Measurements from ENCODE around the gene TPH1.
A peak's percentile ranks its signal among the peaks of the same experiment; 100 is the strongest.

TPH1 gene

GRCh38 chr11:18050848-18051247 lies 4.8 kb upstream of the TPH1 start:
- Histone ChIP-seq H3K79me2 (ENCODE audit: low read length) (no peaks in the 10 kb centered on the region), H3K9me2 (replicated peaks; ENCODE audit: insufficient read depth, low read length) (no peaks in the 10 kb centered on the region), H3K36me3 (replicated peaks; ENCODE audit: insufficient read depth, low read length) (no peaks in the 10 kb centered on the region), H4K20me1 (ENCODE audit: insufficient read depth, low read length) (no peaks in the 10 kb centered on the region), H3K4me2 (ENCODE audit: low read depth, low read length) (no peak overlapping the region), H3K27ac (ENCODE audit: low read length) (no peak overlapping the region), H3K9me3 (replicated peaks; ENCODE audit: insufficient read depth, low read length) (no peaks in the 10 kb centered on the region), H2AFZ (ENCODE audit: low read length) (no peak overlapping the region), H3K27me3 (replicated peaks; ENCODE audit: insufficient read depth, low read length) (no peaks in the 10 kb centered on the region), H3K4me1 (ENCODE audit: low read length) (no peaks in the 10 kb centered on the region), H3F3A (ENCODE audit: insufficient read depth, low read length) (no peaks in the 10 kb centered on the region), H3K9ac (ENCODE audit: low read length) (no peak overlapping the region), H3K4me3 (ENCODE audit: low read length) (no peak overlapping the region)
- TF ChIP-seq, protein P1, sequence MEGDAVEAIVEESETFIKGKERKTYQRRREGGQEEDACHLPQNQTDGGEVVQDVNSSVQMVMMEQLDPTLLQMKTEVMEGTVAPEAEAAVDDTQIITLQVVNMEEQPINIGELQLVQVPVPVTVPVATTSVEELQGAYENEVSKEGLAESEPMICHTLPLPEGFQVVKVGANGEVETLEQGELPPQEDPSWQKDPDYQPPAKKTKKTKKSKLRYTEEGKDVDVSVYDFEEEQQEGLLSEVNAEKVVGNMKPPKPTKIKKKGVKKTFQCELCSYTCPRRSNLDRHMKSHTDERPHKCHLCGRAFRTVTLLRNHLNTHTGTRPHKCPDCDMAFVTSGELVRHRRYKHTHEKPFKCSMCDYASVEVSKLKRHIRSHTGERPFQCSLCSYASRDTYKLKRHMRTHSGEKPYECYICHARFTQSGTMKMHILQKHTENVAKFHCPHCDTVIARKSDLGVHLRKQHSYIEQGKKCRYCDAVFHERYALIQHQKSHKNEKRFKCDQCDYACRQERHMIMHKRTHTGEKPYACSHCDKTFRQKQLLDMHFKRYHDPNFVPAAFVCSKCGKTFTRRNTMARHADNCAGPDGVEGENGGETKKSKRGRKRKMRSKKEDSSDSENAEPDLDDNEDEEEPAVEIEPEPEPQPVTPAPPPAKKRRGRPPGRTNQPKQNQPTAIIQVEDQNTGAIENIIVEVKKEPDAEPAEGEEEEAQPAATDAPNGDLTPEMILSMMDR (IDR thresholded peaks at IDR 0.05; ENCODE audit: low read length) = no peak
- TF ChIP-seq EZH2 (optimal IDR thresholded peaks at IDR 0.05; ENCODE audit: low read depth, low read length) (no peak), EZH2phosphoT487 (IDR thresholded peaks at IDR 0.05; ENCODE audit: low read length) (no peak)
- DNase-seq = no peak

DNA sequence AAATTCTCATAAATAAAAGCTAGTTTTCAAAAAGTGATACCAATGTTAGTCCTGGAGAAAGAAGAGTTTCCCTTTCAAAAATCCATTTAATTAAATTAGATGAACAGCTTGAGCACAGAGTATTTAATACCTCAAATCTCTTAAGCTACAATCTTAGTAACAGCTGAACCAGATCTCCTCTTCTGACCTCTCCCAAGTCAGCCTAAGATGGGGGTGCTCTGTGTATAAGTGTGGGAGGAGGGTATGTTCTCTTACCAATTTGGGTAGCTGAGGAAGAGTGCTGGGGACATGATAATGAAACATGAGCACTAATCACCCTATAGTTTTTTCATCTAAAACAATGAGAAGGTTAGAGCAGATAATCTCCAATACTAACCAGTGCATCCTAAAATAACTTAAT lies 9.6 kb downstream of the TPH1 start:
- H2AFZ ChIP-seq (ENCODE audit: low read length) = no peak overlapping the region
- no peak for DNase-seq
- no peaks in the 10 kb centered on the region for H3K79me2 ChIP-seq (ENCODE audit: low read length)
- no peaks in the 10 kb centered on the region for H3K36me3 ChIP-seq (replicated peaks; ENCODE audit: insufficient read depth, low read length)
- H3F3A ChIP-seq (ENCODE audit: insufficient read depth, low read length) = no peaks in the 10 kb centered on the region
- H3K9me2 ChIP-seq (replicated peaks; ENCODE audit: insufficient read depth, low read length) = no peaks in the 10 kb centered on the region
- no peaks in the 10 kb centered on the region for H3K27me3 ChIP-seq (replicated peaks; ENCODE audit: insufficient read depth, low read length)
- no peaks in the 10 kb centered on the region for H3K9me3 ChIP-seq (replicated peaks; ENCODE audit: insufficient read depth, low read length)
- no peak overlapping the region for H3K9ac ChIP-seq (ENCODE audit: low read length)
- no peak overlapping the region for H3K27ac ChIP-seq (ENCODE audit: low read length)
- H3K4me3 ChIP-seq (ENCODE audit: low read length) = no peak overlapping the region
- H3K4me1 ChIP-seq (ENCODE audit: low read length) = no peaks in the 10 kb centered on the region
- no peak for TF ChIP-seq EZH2phosphoT487 (IDR thresholded peaks at IDR 0.05; ENCODE audit: low read length)
- TF ChIP-seq, protein P1 (IDR thresholded peaks at IDR 0.05; ENCODE audit: low read length) = no peak
- TF ChIP-seq EZH2 (optimal IDR thresholded peaks at IDR 0.05; ENCODE audit: low read depth, low read length) = no peak
- no peak overlapping the region for H3K4me2 ChIP-seq (ENCODE audit: low read depth, low read length)
- H4K20me1 ChIP-seq (ENCODE audit: insufficient read depth, low read length) = no peaks in the 10 kb centered on the region

DNA sequence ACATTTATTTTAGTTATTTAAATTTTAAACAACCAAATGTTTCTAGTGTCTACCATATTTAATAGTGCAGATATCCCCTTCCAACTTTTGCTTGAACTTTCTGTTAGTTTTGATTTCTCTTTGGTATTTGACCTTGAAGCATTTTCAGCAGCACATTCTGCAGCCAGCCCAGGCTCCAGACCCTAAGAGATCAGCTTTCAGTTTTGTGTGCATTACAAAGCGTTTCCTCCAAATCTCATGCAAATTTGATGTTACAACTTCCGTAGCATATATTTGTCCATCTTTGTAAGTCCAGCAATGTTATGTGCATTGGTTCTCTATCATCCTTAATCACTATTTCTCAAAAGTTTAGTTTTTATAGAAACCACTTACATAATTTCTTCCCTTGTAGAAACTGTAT lies 18.6 kb downstream of the TPH1 start:
- H3K9me3 ChIP-seq (replicated peaks; ENCODE audit: insufficient read depth, low read length) = no peaks in the 10 kb centered on the region
- H3K4me1 ChIP-seq (ENCODE audit: low read length) = peaks cover 13% of the 10 kb centered on the region
- TF ChIP-seq EZH2phosphoT487 (IDR thresholded peaks at IDR 0.05; ENCODE audit: low read length) = no peak
- TF ChIP-seq EZH2 (optimal IDR thresholded peaks at IDR 0.05; ENCODE audit: low read depth, low read length) = no peak
- TF ChIP-seq, protein P1 (IDR thresholded peaks at IDR 0.05; ENCODE audit: low read length) = no peak
- H3K9me2 ChIP-seq (replicated peaks; ENCODE audit: insufficient read depth, low read length) = no peaks in the 10 kb centered on the region
- peak overlapping the region; percentile 44 for H3K4me2 ChIP-seq (ENCODE audit: low read depth, low read length)
- H3F3A ChIP-seq (ENCODE audit: insufficient read depth, low read length) = no peaks in the 10 kb centered on the region
- no peaks in the 10 kb centered on the region for H3K36me3 ChIP-seq (replicated peaks; ENCODE audit: insufficient read depth, low read length)
- no peaks in the 10 kb centered on the region for H3K79me2 ChIP-seq (ENCODE audit: low read length)
- no peaks in the 10 kb centered on the region for H4K20me1 ChIP-seq (ENCODE audit: insufficient read depth, low read length)
- no peaks in the 10 kb centered on the region for H3K27me3 ChIP-seq (replicated peaks; ENCODE audit: insufficient read depth, low read length)
- H3K27ac ChIP-seq (ENCODE audit: low read length) = peak overlapping the region; percentile 36; the same call in 1 of the 2 replicates
- peak; percentile 85 for DNase-seq
- H3K4me3 ChIP-seq (ENCODE audit: low read length) = peak overlapping the region; percentile 14; the same call in 1 of the 2 replicates
- H2AFZ ChIP-seq (ENCODE audit: low read length) = peak overlapping the region; percentile 55
- no peak overlapping the region for H3K9ac ChIP-seq (ENCODE audit: low read length)
